ES-I3 (cell line): ENCODE measurements around the gene TRIM7.

Source experiments
- H3K36me3 ChIP-seq: 2 replicates; pipeline ENCODE4 v1.6.1; 2013; ENCODE audit warnings: mild to moderate bottlenecking, low read length, control low read depth, moderate library complexity; ENCODE audit not compliant: insufficient read depth
- H3K4me1 ChIP-seq: 2 replicates; pipeline ENCODE4 v1.6.1; 2013; ENCODE audit warnings: mild to moderate bottlenecking, control low read depth, low read length; ENCODE audit not compliant: insufficient read depth
- H3K9ac ChIP-seq: 2 replicates; pipeline ENCODE4 v1.6.1; 2013; ENCODE audit warnings: low read depth, mild to moderate bottlenecking, low read length, moderate library complexity
- H3K9me3 ChIP-seq: 2 replicates; pipeline ENCODE4 v1.6.1; 2013; ENCODE audit warnings: mild to moderate bottlenecking, low read length, moderate library complexity; ENCODE audit not compliant: control insufficient read depth, insufficient read depth

Gene TRIM7

GRCh38 chr5:181198106-181198685 is 6.8 kb downstream of the TRIM7 start:
- Histone ChIP-seq H3K9ac (no peak overlapping the region), H3K9me3 (no peaks in the 10 kb centered on the region)

GRCh38 chr5:181197326-181197951 is 7.6 kb downstream of the TRIM7 start:
- Histone ChIP-seq H3K9ac (no peak overlapping the region), H3K36me3 (no peaks in the 10 kb centered on the region), H3K4me1 (peaks cover 25% of the 10 kb centered on the region), H3K9me3 (no peaks in the 10 kb centered on the region)

More at GRCh38 chr5:181198106-181198685, 6.8 kb downstream of the TRIM7 start:
- Histone ChIP-seq H3K4me1 (peaks cover 25% of the 10 kb centered on the region), H3K36me3 (no peaks in the 10 kb centered on the region)

- Histone ChIP-seq H3K9ac (no peak overlapping the region), H3K36me3 (no peaks in the 10 kb centered on the region), H3K4me1 (peaks cover 17% of the 10 kb centered on the region), H3K9me3 (no peaks in the 10 kb centered on the region)
These were observed 9.7 kb downstream of the TRIM7 start for GRCh38 chr5:181195249-181195761.

- Histone ChIP-seq H3K36me3 (no peaks in the 10 kb centered on the region), H3K4me1 (peaks cover 17% of the 10 kb centered on the region), H3K9me3 (no peaks in the 10 kb centered on the region), H3K9ac (no peak overlapping the region)
These were observed 10.3 kb downstream of the TRIM7 start for GRCh38 chr5:181194489-181195248.

GRCh38 chr5:181193656-181194055 is 11.3 kb downstream of the TRIM7 start:
- H3K4me1 ChIP-seq, result peaks cover 12% of the 10 kb centered on the region
- H3K9ac ChIP-seq, result no peak overlapping the region
- no peaks in the 10 kb centered on the region for H3K36me3 ChIP-seq
- no peaks in the 10 kb centered on the region for H3K9me3 ChIP-seq

- peak overlapping the region; percentile 55 for H3K9ac ChIP-seq
- no peaks in the 10 kb centered on the region for H3K9me3 ChIP-seq
- peaks cover under 1% of the 10 kb centered on the region; the same call in 1 of the 2 replicates for H3K4me1 ChIP-seq
- no peaks in the 10 kb centered on the region for H3K36me3 ChIP-seq
These were observed 12.5 kb downstream of the TRIM7 start for GRCh38 chr5:181192337-181193046.

- H3K9ac ChIP-seq, result peak overlapping the region; percentile 55
These were observed 13.3 kb downstream of the TRIM7 start for GRCh38 chr5:181191526-181192336.

GRCh38 chr5:181190711-181191525 is 14.1 kb downstream of the TRIM7 start:
- no peaks in the 10 kb centered on the region; the same call in 1 of the 2 replicates for H3K4me1 ChIP-seq
- peak overlapping the region; percentile 55 for H3K9ac ChIP-seq
- H3K9me3 ChIP-seq, result no peaks in the 10 kb centered on the region
- no peaks in the 10 kb centered on the region for H3K36me3 ChIP-seq

More at GRCh38 chr5:181191526-181192336, 13.3 kb downstream of the TRIM7 start:
- H3K4me1 ChIP-seq, result no peaks in the 10 kb centered on the region; the same call in 1 of the 2 replicates
- H3K9me3 ChIP-seq, result no peaks in the 10 kb centered on the region
- no peaks in the 10 kb centered on the region for H3K36me3 ChIP-seq

GRCh38 chr5:181189962-181190710 is 14.9 kb downstream of the TRIM7 start:
- Histone ChIP-seq H3K9me3 (no peaks in the 10 kb centered on the region), H3K36me3 (no peaks in the 10 kb centered on the region), H3K9ac (peak overlapping the region; percentile 55; the same call in 1 of the 2 replicates), H3K4me1 (no peaks in the 10 kb centered on the region; the same call in 1 of the 2 replicates)

GRCh38 chr5:181189363-181189961 is 15.5 kb downstream of the TRIM7 start:
- Histone ChIP-seq H3K4me1 (no peaks in the 10 kb centered on the region; the same call in 1 of the 2 replicates), H3K9ac (peak overlapping the region; percentile 55; the same call in 1 of the 2 replicates), H3K36me3 (no peaks in the 10 kb centered on the region), H3K9me3 (no peaks in the 10 kb centered on the region)

GRCh38 chr5:181188700-181189362 is 16.2 kb downstream of the TRIM7 start:
- H3K9ac ChIP-seq, result peak overlapping the region; percentile 83
- H3K4me1 ChIP-seq, result no peaks in the 10 kb centered on the region; the same call in 1 of the 2 replicates
- H3K36me3 ChIP-seq, result no peaks in the 10 kb centered on the region
- no peaks in the 10 kb centered on the region for H3K9me3 ChIP-seq
